Measurements from ENCODE around the gene MBOAT1. TPM values are rescaled to one million over a fixed set of nuclear protein-coding genes. Genes with fewer than 3 reads are reported as not detected.
"Not testable (repeated sequence)": the region's sequence is repeated elsewhere in the genome, so short reads cannot be mapped to it uniquely, and the experiment has no call there.

Gene MBOAT1
- polyA plus RNA-seq, 1 experiment, result 2.7 TPM

GRCh38 chr6:20254295-20254694 is 42.0 kb upstream of the MBOAT1 start:
- H3K36me3 ChIP-seq (ENCODE audit: control insufficient read depth, insufficient read depth, low read length), result no peaks in the 10 kb centered on the region
- H3K27me3 ChIP-seq (ENCODE audit: control insufficient read depth, insufficient read depth, low read length), result no peaks in the 10 kb centered on the region; the same call in 1 of the 2 replicates
- no peak for TF ChIP-seq CTCF (IDR thresholded peaks at IDR 0.05; ENCODE audit: insufficient read depth, low read depth, low read length)
- CTCF ChIA-PET, result no interaction called here
- H3K4me3 ChIP-seq (ENCODE audit: low read depth, low read length), result no peak overlapping the region
- DNase-seq (ENCODE audit: low read depth), result no peak
- POLR2A ChIA-PET, result no interaction called here

DNA sequence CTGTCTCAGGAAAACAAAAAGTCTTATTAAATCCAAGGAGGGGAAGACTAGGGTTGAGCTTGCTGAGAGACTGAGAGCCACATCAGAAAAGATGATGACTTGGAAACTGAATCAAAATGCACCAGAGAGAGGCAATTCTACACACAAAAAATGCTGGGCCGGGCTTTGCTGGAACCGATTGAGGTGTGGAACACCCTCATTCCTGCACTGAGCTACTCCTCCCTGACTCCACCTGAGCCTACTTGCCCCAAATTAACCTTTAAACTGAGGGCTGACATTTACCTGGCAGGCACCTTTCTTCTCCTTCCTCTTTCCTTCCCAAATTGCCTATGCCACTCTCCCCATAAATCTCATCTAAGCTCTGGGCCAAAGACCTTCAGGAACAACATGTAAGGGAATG is 40.8 kb upstream of the MBOAT1 start:
- TF ChIP-seq CTCF (IDR thresholded peaks at IDR 0.05; ENCODE audit: insufficient read depth, low read depth, low read length), result no peak
- no peaks in the 10 kb centered on the region for H3K36me3 ChIP-seq (ENCODE audit: control insufficient read depth, insufficient read depth, low read length)
- no peak for DNase-seq (ENCODE audit: low read depth)
- H3K27me3 ChIP-seq (ENCODE audit: control insufficient read depth, insufficient read depth, low read length), result no peaks in the 10 kb centered on the region; the same call in 1 of the 2 replicates
- no peak overlapping the region for H3K4me3 ChIP-seq (ENCODE audit: low read depth, low read length)
- ChIA-PET CTCF (interaction anchor here (0.6 kb wide), 1 partner anchor 14 kb away, joined by 3 read pairs; no protein-coding TSS in a partner anchor), POLR2A (no interaction called here)

DNA sequence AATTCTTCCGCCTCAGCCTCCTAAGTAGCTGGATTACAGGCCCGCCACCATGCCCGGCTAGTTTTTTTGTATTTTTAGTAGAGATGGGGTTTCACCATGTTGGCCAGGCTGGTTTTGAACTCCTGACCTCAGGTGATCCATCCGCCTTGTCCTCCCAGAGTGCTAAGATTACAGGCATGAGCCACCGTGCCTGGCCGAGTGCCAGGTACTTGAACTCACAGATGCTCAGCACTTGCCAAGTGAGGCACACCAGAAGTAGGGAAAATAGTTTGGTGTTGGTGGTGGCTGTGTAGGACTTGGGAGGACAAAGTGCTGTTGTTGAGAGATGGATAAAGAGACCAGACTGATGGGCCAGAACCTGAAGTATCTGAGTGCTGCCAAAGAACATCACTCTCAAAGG is 40.0 kb upstream of the MBOAT1 start:
- POLR2A ChIA-PET, result no interaction called here
- no peak for TF ChIP-seq CTCF (IDR thresholded peaks at IDR 0.05; ENCODE audit: insufficient read depth, low read depth, low read length)
- H3K4me3 ChIP-seq (ENCODE audit: low read depth, low read length), result no peak overlapping the region
- H3K36me3 ChIP-seq (ENCODE audit: control insufficient read depth, insufficient read depth, low read length), result no peaks in the 10 kb centered on the region
- CTCF ChIA-PET, result no interaction called here
- H3K27me3 ChIP-seq (ENCODE audit: control insufficient read depth, insufficient read depth, low read length), result no peaks in the 10 kb centered on the region; the same call in 1 of the 2 replicates
- no peak for DNase-seq (ENCODE audit: low read depth)

- ChIA-PET CTCF (no interaction called here), POLR2A (no interaction called here)
- no peak for TF ChIP-seq CTCF (IDR thresholded peaks at IDR 0.05; ENCODE audit: insufficient read depth, low read depth, low read length)
- no peak overlapping the region for H3K4me3 ChIP-seq (ENCODE audit: low read depth, low read length)
- no peaks in the 10 kb centered on the region for H3K36me3 ChIP-seq (ENCODE audit: control insufficient read depth, insufficient read depth, low read length)
- no peaks in the 10 kb centered on the region; the same call in 1 of the 2 replicates for H3K27me3 ChIP-seq (ENCODE audit: control insufficient read depth, insufficient read depth, low read length)
- DNase-seq (ENCODE audit: low read depth), result no peak
These were observed 39.3 kb upstream of the MBOAT1 start for GRCh38 chr6:20251525-20251924.

GRCh38 chr6:20246125-20246524 is 33.9 kb upstream of the MBOAT1 start:
- TF ChIP-seq CTCF (IDR thresholded peaks at IDR 0.05; ENCODE audit: insufficient read depth, low read depth, low read length), result no peak
- ChIA-PET CTCF (no interaction called here), POLR2A (no interaction called here)
- H3K27me3 ChIP-seq (ENCODE audit: control insufficient read depth, insufficient read depth, low read length), result no peaks in the 10 kb centered on the region; the same call in 1 of the 2 replicates
- DNase-seq (ENCODE audit: low read depth), result no peak
- no peaks in the 10 kb centered on the region for H3K36me3 ChIP-seq (ENCODE audit: control insufficient read depth, insufficient read depth, low read length)
- H3K4me3 ChIP-seq (ENCODE audit: low read depth, low read length), result no peak overlapping the region

DNA sequence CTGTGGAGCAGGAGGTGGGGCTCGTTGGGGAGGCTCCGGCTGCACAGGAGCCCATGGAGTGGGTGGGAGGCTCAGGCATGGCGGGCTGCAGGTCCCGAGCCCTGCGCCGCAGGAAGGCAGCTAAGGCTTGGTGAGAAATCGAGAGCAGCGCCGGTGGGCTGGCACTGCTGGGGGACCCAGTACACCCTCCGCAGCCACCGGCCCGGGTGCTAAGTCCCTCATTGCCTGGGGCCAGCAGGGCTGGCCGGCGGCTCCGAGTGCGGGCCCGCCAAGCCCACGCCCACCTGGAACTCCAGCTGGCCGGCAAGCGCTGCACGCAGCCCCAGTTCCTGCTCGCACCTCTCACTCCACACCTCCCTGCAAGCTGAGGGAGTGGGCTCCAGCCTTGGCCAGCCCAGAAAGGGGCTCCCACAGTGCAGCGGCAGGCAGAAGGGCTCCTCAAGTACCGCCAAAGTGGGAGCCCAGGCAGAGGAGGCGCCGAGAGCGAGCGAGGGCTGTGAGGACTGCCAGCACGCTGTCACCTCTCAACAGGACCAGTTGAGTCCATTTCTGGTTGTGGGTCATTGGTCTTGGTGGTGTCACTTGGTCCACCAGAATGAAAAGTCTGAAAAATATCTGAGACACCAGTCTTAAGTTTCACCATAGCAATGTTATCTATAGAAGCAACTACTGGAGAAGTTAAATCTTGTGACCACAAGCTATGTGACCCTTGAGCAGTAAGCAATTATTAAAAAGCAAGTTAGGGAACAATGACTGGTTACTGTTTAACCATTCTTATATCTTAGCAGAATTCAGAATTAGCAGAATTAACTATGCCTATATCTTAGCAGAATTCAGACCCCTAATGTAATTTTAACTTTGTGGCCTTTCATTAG is 32.8 kb upstream of the MBOAT1 start:
- CTCF ChIA-PET; POLR2A ChIA-PET; H3K36me3 ChIP-seq (ENCODE audit: control insufficient read depth, insufficient read depth, low read length); DNase-seq (ENCODE audit: low read depth); H3K4me3 ChIP-seq (ENCODE audit: low read depth, low read length); H3K27me3 ChIP-seq (ENCODE audit: control insufficient read depth, insufficient read depth, low read length): not testable (repeated sequence)

Data from BJ (cell line).